ENCODE results near the gene NYAP2.

The NYAP2 gene

GRCh38 chr2:225573603-225574002, 174.1 kb downstream of the NYAP2 start:
- DNase-seq: no peak

DNA sequence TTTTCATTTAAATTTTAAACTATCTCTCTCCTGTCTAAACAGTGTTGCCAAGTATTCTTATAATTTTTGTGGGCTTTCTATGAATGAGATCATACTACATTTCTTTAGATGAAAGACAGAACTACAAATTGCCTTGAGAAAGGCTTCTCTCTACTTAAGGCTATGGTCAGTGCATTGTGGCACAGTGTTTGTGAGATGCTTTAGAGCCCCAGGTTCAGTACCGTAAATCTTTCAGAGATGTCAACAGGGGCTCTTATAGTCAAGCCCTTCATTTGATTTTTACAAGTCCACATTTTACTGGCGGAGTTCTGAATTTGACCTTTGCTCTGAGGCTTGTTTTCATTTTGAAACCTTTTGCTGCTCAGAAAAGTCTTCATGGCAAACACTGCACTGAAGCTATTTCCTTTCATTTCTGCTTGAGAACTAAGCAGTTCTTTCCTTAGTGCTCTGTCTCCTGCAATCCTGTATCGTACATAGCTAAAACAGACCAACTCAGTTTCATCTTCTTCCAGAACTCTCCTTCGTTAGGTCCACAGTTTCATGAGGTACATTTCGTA, 175.2 kb downstream of the NYAP2 start:
- DNase-seq: no peak

DNA sequence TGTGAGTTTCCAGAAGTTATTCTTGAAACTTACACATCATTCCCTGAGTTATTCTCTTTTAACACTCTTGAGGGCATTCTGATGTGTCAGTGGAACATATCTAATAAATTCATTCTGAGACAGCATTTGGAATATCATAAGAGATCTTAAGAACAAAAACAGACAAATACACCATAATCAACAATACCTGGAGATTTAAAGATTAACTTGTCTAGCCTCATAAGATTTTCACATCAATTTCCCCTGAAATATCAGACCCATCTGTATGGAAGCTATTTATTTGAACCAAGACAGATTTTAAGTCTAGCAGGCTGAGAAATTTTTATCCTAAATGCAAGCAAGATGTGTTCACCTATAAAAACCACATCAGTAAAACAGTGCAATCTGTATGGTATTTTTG, 181.6 kb downstream of the NYAP2 start:
- DNase-seq: no peak

GRCh38 chr2:225581906-225582305, 182.4 kb downstream of the NYAP2 start:
- DNase-seq: no peak

- DNase-seq: no peak
These were observed 183.0 kb downstream of the NYAP2 start for GRCh38 chr2:225582355-225583116.

GRCh38 chr2:225584796-225585195, 185.3 kb downstream of the NYAP2 start:
- DNase-seq: peak; percentile 55

- DNase-seq: no peak
These were observed 191.4 kb downstream of the NYAP2 start for GRCh38 chr2:225590932-225591331.

DNA sequence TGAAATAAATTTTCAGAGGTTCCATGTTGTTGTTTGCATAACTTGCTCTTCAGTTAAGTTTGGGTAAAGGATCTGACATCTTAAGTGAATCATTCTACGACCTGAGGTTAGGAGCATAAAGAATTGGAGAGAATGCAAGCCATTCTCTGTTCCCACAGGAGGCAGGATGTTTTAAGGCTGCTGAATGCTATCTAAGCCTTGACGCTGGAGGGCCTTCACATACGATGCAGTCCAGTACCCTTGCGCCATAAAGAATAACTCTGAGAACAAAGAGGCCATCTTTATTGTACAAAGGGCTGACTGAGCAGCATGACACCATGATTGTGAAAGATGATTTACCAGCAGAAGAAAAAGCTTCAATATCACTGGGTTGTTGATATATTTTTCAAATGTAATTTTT, 198.4 kb downstream of the NYAP2 start:
- no peak for DNase-seq

- DNase-seq: no peak
These were observed 198.9 kb downstream of the NYAP2 start for GRCh38 chr2:225598426-225598825.

GRCh38 chr2:225598897-225599296, 199.4 kb downstream of the NYAP2 start:
- no peak for DNase-seq

- no peak for DNase-seq
These were observed 200.3 kb downstream of the NYAP2 start for GRCh38 chr2:225599856-225600255.

- no peak for DNase-seq
These were observed 200.9 kb downstream of the NYAP2 start for GRCh38 chr2:225600444-225600843.

DNA sequence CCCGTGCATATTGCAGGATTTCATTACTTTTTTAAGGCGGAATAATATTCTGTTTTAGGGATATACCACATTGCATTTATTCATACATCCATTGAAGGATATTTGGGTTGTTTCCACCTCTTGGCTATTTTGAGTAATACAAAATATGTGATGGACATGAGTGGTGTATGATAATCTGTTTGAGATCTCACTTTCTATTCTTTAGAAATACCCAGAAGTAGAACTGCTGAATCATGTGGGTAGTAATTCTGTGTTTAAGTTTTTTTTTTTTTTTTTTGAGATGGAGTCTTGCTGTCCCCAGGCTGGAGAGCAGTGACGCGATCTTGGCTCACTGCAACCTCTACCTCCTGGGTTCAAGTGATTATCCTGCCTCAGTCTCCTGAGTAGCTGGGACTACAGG, 201.4 kb downstream of the NYAP2 start:
- DNase-seq: no peak

GRCh38 chr2:225602205-225602604, 202.7 kb downstream of the NYAP2 start:
- DNase-seq: no peak

DNA sequence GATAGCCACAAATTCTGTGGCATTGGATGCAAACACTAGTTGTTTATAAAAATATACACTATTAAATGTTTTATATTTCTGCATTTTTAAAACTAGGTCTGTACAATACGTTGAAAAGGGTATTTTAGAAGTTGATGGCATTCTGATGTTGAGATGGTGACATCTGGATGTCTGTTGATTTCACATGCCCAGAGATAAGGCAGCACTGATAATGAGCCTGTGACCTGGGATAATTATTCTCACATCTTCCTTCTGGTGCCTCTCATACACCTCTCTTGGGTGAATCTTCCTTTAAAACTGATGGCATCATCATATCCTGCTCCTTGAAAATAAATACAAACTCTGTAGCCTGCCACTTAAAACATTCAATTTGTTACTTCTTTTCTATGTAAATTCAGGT, 208.6 kb downstream of the NYAP2 start:
- DNase-seq: no peak

- DNase-seq: no peak
These were observed 213.1 kb downstream of the NYAP2 start for GRCh38 chr2:225612636-225613035.

DNA sequence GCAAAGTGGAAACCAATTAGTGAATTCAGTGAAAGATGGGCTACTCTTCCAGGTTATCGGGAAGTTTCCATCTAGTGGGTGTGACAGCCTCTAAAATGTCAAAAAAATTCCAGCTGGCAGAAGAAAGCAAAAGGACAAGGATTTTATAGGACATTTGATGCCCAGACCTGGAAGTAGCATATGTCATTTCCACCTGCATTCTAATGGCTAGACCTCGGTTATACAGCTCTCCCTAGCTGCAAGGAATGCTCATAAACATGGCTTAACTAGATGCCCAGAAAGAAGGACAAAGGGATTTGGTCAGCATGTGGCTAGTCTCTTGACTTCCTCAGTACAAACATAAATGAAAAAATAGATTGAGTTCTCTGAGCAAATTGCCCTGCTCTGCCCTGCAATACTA, 215.4 kb downstream of the NYAP2 start:
- DNase-seq: no peak

GRCh38 chr2:225615514-225615913, 216.0 kb downstream of the NYAP2 start:
- DNase-seq: no peak

DNA sequence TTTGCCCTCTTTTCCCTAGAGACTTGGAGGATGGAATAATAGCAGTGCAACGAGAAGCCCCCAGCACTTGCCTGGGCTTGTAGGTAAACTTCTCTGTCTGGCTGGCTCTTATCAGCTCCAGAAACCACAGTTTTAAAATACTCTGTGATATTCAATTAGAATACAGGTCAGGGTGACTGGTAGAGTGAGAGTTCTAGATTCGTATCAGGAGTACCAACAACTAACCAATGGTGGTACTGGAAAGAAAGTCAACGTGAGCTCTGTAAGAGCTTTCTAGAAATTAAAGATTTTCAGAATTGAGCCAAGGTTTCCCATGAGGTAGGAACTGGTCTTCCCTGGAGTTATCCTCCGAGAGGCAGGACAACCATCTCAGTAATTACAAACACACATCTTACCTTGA, 216.9 kb downstream of the NYAP2 start:
- DNase-seq: no peak

- DNase-seq: no peak
These were observed 217.3 kb downstream of the NYAP2 start for GRCh38 chr2:225616848-225617247.

DNA sequence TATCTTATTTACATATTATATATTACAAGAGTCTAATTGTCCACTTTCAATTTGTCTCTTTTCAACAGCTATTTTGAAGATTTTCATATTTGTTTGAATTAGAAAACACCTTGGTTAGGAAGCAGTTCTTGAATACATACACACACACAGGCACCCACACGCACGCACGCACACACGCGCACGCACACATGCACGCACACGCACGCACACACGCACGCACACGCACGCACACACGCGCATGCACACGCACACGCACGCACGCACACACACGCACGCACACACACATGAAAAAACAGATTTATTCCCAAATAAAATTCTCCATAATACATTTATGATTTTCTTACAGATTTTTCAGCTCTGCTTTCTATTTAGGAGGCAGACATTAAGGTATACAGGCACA, 220.7 kb downstream of the NYAP2 start:
- DNase-seq: no peak

- no peak for DNase-seq
These were observed 231.5 kb downstream of the NYAP2 start for GRCh38 chr2:225630824-225631533.

GRCh38 chr2:225632351-225632750, 232.8 kb downstream of the NYAP2 start:
- DNase-seq: no peak

DNA sequence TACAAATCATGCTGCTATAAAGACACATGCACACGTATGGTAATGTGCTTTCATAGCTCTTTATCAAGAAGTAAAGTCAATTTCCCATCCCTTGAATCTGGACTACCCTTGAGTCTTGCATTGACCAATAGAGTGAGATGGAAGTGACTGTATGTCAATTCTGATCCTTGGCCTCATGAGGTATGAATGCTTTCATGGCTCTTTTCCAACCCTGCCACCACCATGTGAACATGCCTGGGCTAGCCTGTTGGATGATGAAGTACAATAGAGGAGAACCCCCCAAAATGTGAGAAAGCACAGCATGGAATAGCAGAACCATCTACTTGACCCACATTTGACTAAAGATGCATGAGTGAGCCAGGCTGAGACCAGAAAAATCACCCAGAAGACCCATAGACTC, 237.0 kb downstream of the NYAP2 start:
- no peak for DNase-seq

Data from NCI-H1436 (cell line).